Common myeloid progenitor, CD34-positive (primary cell): ENCODE data around the gene PRTFDC1. TPM values are rescaled to one million over a fixed set of nuclear protein-coding genes. Genes with fewer than 3 reads are reported as not detected.

Experiments used
- CTCF ChIA-PET: fragments of 350-600 bp; sonication (Branson Sonifier 250); formaldehyde crosslinking; loops from one replicate; lab custom pipeline; 2021; ENCODE audit warnings: antibody characterized with exemption; lab: Charles Lee
- POLR2A ChIA-PET: fragments of 350-600 bp; sonication (Branson Sonifier 250); formaldehyde crosslinking; loops from one replicate; lab custom pipeline; 2021; ENCODE audit warnings: antibody characterized with exemption; lab: Charles Lee
- DNase-seq, 3 donors: peaks; one replicate each; pipeline versions ENCODE4 v3.0.0 to v3.0.0-alpha.2; 2013
- H3K27ac ChIP-seq, 2 experiments: 1 replicate in 1 of 2; 2 replicates in 1 of 2; pipeline ENCODE4 v1.7.0; 2013; ENCODE audit warnings: inconsistent platforms in 2 of 2, low read length in 2 of 2, mild to moderate bottlenecking in 2 of 2, low read depth in 1 of 2, moderate library complexity in 1 of 2; ENCODE audit not compliant: severe bottlenecking in 2 of 2, insufficient read depth in 1 of 2, poor library complexity in 1 of 2
- H3K27me3 ChIP-seq, 5 experiments: replicated peaks in 2 of 5; 1 replicate in 3 of 5; 2 replicates in 2 of 5; pipeline versions ENCODE4 v1.6.1 to v1.7.0; 2013; ENCODE audit warnings: low read length in 4 of 5, mild to moderate bottlenecking in 2 of 5, moderate library complexity in 2 of 5, inconsistent platforms in 1 of 5; ENCODE audit not compliant: insufficient read depth in 5 of 5, control insufficient read depth in 4 of 5
- H3K36me3 ChIP-seq, 4 experiments: 1 replicate in 2 of 4; 2 replicates in 2 of 4; pipeline versions ENCODE4 v1.6.1 to v1.7.0; 2013; ENCODE audit warnings: low read length in 3 of 4, control low read depth in 1 of 4, mild to moderate bottlenecking in 1 of 4; ENCODE audit not compliant: control insufficient read depth in 4 of 4, insufficient read depth in 4 of 4
- H3K4me1 ChIP-seq, 4 experiments: 1 replicate in 3 of 4; 2 replicates in 1 of 4; pipeline versions ENCODE4 v1.6.1 to v1.7.1; 2013; ENCODE audit warnings: low read length in 3 of 4, mild to moderate bottlenecking in 3 of 4, control low read depth in 1 of 4, inconsistent platforms in 1 of 4, moderate library complexity in 1 of 4; ENCODE audit not compliant: control insufficient read depth in 4 of 4, insufficient read depth in 4 of 4; ENCODE audit errors: control extremely low read depth in 1 of 4
- H3K4me3 ChIP-seq, 7 experiments: 1 replicate in 4 of 7; 2 replicates in 3 of 7; pipeline versions ENCODE4 v1.5.1 to v1.7.0; 2013; ENCODE audit warnings: mild to moderate bottlenecking in 7 of 7, low read length in 6 of 7, moderate library complexity in 6 of 7, inconsistent platforms in 2 of 7, low read depth in 2 of 7, control low read depth in 1 of 7; ENCODE audit not compliant: insufficient read depth in 4 of 7, control insufficient read depth in 1 of 7; ENCODE audit errors: extremely low read depth in 1 of 7
- H3K9me3 ChIP-seq, 5 experiments: 1 replicate in 4 of 5; 2 replicates in 1 of 5; pipeline versions ENCODE4 v1.6.1 to v1.7.1; 2013; ENCODE audit warnings: low read length in 4 of 5, mild to moderate bottlenecking in 2 of 5, inconsistent platforms in 1 of 5, low read depth in 1 of 5, moderate library complexity in 1 of 5; ENCODE audit not compliant: control insufficient read depth in 4 of 5, insufficient read depth in 2 of 5; ENCODE audit errors: control extremely low read depth in 1 of 5
- WGBS: methylation state at CpG from one replicate; pipeline ENCODE4 v1.1.5; 2013; ENCODE audit not compliant: insufficient coverage; 5-methylcytosine and 5-hydroxymethylcytosine counted together
- polyA plus RNA-seq: library from polyadenylated mRNA; unstranded; fragments of 120-200 nt; gene quantifications from one replicate; pipeline ENCODE4 v1.2.1, GENCODE V29; 2013

Gene PRTFDC1
- polyA plus RNA-seq = 8.6 TPM

DNA sequence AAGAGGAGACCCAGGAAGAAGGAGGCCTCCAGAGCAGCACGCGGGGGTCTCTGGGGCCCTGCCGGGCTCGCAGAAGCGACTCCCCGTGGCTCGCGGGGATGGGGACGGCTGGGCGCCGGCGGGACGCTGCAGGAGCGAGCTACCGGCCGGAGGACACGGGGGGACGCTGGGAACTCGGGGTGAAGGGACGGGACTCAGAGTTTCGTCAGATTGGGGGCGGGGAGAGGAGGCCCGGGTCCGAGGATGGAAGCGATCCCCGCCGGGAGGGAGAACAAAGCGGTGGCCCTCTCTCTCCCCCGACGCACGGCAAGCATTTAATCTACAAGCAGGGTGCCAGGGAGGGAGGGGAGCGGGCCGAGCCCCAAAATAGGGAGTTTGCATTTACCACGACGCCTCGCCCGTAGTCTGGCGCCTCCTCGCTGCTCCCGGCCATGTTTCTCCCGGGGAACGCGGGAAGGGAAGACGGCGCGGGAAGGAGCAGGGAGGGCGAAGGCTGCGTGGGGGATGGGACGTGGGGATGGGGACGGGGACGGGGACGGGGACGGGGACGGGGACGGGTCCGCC is at the start of gene PRTFDC1:
PRTFDC1 (minus strand) TSS at position 464 of the 564 bp plus-strand sequence; CDS start at position 433, 31 bp downstream.
- POLR2A ChIA-PET = no interaction called here
- peak within 1 kb of the TSS; percentile 25 to 71 for H3K27ac ChIP-seq
- no peaks in the 10 kb centered on the region for H3K27me3 ChIP-seq
- WGBS = under 1% methylated on average over 33 of the region's 56 CpGs
- peak within 1 kb of the TSS; percentile 48 to 86 (median 65) for H3K4me3 ChIP-seq
- peak in 2 of 3 donors; percentile 44 to 65 for DNase-seq
- H3K9me3 ChIP-seq = no peaks in the 10 kb centered on the region
- CTCF ChIA-PET = interaction anchor here (0.9 to 3.0 kb wide), 6 partner anchors 10 to 229 kb away, joined by 3 to 14 read pairs (median 4); partner anchors contain the start of gene ARHGAP21
- H3K36me3 ChIP-seq = no peaks in the 10 kb centered on the region
- H3K4me1 ChIP-seq = peaks cover 0 to 18% (median 10%) of the 10 kb centered on the region in 4 experiments

DNA sequence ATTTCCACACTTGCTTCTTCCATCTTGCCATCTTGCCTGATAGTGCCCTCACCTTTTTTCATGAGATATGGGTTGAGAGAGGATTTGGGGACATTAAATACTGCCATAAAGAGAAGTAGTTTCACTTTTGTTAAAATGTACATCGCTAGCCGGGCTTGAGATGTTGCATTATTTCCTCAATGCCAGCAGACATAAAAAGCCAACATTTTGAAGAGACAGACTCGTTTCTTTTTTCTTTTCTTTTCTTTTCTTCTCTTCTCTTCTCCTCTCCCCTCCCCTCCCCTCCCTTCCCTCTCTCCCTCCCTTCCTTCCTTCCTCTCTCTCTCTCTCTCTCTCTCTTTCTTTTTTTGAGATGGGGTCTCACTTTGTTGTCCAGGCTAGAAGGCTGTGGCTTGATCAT is 45.6 kb upstream of the PRTFDC1 start:
- H3K27me3 ChIP-seq = no peaks in the 10 kb centered on the region
- no peaks in the 10 kb centered on the region for H3K4me1 ChIP-seq
- no peak overlapping the region for H3K4me3 ChIP-seq
- no peak overlapping the region for H3K27ac ChIP-seq
- WGBS = 79% methylated on average over 2 of the region's 3 CpGs
- no peak for DNase-seq
- CTCF ChIA-PET = interaction anchor here (1.3 kb wide), 1 partner anchor 8 kb away, joined by 4 read pairs; no protein-coding TSS in a partner anchor
- peaks cover 0 to 3% (median 0%) of the 10 kb centered on the region in 5 experiments for H3K9me3 ChIP-seq
- POLR2A ChIA-PET = no interaction called here
- H3K36me3 ChIP-seq = no peaks in the 10 kb centered on the region

GRCh38 chr10:24995072-24995471 is 42.7 kb upstream of the PRTFDC1 start:
- H3K4me1 ChIP-seq = no peaks in the 10 kb centered on the region
- ChIA-PET CTCF (no interaction called here), POLR2A (no interaction called here)
- no peak overlapping the region for H3K27ac ChIP-seq
- no peak overlapping the region for H3K4me3 ChIP-seq
- no peaks in the 10 kb centered on the region for H3K27me3 ChIP-seq
- H3K36me3 ChIP-seq = no peaks in the 10 kb centered on the region
- H3K9me3 ChIP-seq = peaks cover 0 to under 1% (median 0%) of the 10 kb centered on the region in 5 experiments
- DNase-seq = no peak

DNA sequence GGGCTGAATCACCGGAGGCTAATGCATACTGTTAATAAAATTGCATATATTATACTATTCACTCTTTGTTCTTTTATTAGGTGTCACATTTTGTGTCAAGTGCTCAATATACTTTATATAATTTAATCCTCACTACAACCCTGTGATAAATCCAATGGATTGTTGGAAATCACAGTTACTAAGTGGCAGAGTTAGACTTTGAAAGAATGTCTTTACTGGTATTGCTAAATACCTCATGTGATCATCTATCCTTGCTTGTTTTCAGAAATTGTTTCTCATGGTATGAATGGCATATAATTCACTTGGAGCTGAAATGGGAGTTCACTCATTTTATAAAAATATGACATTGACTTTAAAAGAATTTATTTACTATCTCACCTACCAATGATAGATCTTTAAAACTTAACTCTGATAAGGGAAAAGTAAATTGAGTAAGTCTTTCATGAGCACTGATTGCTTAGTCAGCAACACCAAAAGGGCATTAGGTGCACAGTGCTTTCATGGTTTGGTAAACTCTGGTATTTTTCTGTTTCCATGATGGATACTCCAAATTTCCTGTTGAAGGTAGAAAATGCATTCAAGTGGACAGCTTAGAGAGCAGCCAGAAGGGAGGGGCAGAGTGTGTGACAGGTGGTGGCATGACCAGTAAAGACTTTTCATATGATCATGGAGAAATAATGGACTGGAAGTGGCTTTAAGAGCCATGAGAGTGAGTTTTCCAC is 41.0 kb upstream of the PRTFDC1 start:
- POLR2A ChIA-PET = interaction anchor here (0.6 kb wide), 2 partner anchors 33 to 361 kb away, joined by 3 read pairs; no protein-coding TSS in a partner anchor
- H3K27ac ChIP-seq = no peak overlapping the region
- H3K36me3 ChIP-seq = no peaks in the 10 kb centered on the region
- no peak for DNase-seq
- CTCF ChIA-PET = interaction anchor here (1.2 to 1.9 kb wide), 2 partner anchors 351 to 376 kb away, joined by 3 to 4 read pairs; no protein-coding TSS in a partner anchor
- no CpG with 5 or more reads among the region's 1 CpG for WGBS
- peaks cover 0 to 8% (median 7%) of the 10 kb centered on the region in 4 experiments for H3K4me1 ChIP-seq
- H3K9me3 ChIP-seq = no peaks in the 10 kb centered on the region
- H3K4me3 ChIP-seq = no peak overlapping the region
- no peaks in the 10 kb centered on the region for H3K27me3 ChIP-seq

GRCh38 chr10:24992512-24993133 is 40.2 kb upstream of the PRTFDC1 start:
- WGBS = 90% methylated on average over 3 of the region's 3 CpGs
- Histone ChIP-seq H3K4me1 (peaks cover 0 to 8% (median 7%) of the 10 kb centered on the region in 4 experiments), H3K27ac (no peak overlapping the region), H3K27me3 (no peaks in the 10 kb centered on the region), H3K4me3 (no peak overlapping the region), H3K9me3 (no peaks in the 10 kb centered on the region), H3K36me3 (no peaks in the 10 kb centered on the region)
- CTCF ChIA-PET = interaction anchor here (0.7 to 1.9 kb wide), 2 partner anchors 13 to 375 kb away, joined by 3 to 4 read pairs; no protein-coding TSS in a partner anchor
- POLR2A ChIA-PET = interaction anchor here (0.6 kb wide), 2 partner anchors 34 to 360 kb away, joined by 3 read pairs; no protein-coding TSS in a partner anchor
- DNase-seq = peak in 2 of 3 donors; percentile 22 to 23

DNA sequence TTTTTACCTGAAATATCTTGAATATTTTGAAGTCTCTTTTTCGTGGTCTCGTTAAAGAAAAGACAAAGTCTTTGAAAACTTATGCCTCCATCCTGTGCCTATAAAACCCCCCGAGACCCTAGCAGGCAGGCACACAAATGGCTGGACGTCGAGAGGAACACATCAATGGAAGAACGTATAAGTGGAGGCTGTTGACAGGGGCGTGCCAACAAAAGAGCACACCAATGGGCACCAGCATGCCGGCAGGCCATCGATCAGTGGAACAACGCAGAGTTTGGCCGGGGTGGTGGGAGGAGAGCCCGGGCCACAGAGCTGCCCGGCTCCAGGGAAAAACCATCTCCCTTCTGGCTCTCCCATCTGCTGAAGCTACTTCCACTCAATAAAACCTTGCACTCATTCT is 38.9 kb upstream of the PRTFDC1 start:
- H3K9me3 ChIP-seq = no peaks in the 10 kb centered on the region
- no peaks in the 10 kb centered on the region for H3K36me3 ChIP-seq
- CTCF ChIA-PET = interaction anchor here (0.8 kb wide), 1 partner anchor 374 kb away, joined by 3 read pairs; no protein-coding TSS in a partner anchor
- H3K4me3 ChIP-seq = no peak overlapping the region
- H3K27ac ChIP-seq = no peak overlapping the region
- H3K27me3 ChIP-seq = no peaks in the 10 kb centered on the region
- POLR2A ChIA-PET = no interaction called here
- 97% methylated on average over 11 of the region's 13 CpGs for WGBS
- H3K4me1 ChIP-seq = peaks cover 0 to 8% (median 7%) of the 10 kb centered on the region in 4 experiments
- no peak for DNase-seq
